Activated T-cell treated with anti-CD3 and anti-CD28 coated beads for 24 hours (primary cell): ENCODE measurements around the gene MADCAM1.

Source experiments
- DNase-seq: peaks from one replicate; pipeline ENCODE4 v3.0.0-alpha.2; 2020; ENCODE audit warnings: low read depth

MADCAM1 gene

DNA sequence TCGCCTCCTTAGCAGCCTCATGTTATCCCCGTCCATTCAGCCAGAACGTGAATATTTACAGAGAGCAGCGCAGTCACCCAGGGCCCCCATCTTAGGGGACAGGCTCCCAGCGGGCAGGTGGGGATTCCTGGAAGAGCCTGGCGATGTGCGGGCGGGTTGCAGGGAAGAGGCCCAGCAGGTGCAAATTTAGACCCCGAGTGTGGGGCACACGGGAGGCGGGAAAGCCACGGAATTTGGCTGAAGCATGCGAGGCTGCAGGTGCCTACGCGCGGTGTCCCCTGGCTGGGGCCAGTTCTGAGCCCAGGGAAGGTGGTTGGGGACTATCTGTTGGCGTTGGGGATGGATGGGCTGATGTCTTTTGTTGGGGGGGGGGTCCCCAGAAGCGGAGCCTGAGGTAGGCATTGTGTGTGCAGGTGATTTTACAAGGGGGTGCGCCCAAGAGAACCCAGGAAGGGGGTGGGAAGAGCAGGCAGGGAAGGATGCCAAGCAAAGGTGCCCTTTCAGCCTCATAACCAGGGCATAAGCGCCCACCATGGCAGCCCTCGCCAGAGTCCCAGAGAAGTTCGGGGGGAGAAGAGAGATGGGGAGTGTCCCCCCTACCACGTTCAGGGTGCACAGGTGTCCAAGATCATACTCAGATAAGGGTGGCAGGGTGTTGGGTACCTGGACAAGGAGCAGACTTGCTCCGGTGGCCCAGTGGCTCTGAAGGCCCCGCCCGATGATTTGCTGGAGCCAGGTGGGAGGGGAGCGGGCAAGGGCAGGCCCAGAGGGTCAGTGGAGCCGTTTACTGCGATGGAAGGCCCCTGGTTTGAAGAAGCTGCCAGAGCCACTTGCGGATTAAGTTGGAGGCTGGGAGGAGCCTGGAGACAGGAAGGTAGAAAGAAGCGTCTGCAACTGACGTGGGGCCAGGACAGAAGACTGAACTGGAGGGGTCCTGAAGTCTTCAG lies 12.2 kb downstream of the MADCAM1 start:
- DNase-seq: no peak

DNA sequence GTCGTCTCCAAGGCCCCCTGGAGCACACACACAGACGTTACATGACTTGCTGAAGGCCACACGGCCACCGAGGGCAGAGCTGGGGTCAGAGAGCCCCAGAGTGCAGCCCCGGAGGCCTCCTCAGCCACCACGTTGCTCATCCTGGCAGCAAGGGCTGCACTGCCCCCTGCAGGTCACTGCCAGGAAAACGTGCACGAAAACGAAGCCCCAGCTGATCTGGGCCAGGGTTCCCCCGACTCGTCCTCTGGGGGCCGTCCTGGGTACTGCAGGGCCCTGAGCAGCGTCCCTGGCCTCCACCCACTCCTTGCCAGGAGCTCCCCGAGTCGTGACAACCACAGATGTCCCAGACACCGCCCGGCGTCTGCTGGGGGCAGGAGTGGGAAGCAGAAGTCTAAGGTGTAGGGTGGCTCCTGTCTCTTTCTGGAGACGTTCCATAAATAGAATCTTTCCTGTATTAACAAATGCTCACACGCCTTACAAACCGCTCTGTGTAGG lies 14.4 kb downstream of the MADCAM1 start:
- peak; percentile 90 for DNase-seq

DNA sequence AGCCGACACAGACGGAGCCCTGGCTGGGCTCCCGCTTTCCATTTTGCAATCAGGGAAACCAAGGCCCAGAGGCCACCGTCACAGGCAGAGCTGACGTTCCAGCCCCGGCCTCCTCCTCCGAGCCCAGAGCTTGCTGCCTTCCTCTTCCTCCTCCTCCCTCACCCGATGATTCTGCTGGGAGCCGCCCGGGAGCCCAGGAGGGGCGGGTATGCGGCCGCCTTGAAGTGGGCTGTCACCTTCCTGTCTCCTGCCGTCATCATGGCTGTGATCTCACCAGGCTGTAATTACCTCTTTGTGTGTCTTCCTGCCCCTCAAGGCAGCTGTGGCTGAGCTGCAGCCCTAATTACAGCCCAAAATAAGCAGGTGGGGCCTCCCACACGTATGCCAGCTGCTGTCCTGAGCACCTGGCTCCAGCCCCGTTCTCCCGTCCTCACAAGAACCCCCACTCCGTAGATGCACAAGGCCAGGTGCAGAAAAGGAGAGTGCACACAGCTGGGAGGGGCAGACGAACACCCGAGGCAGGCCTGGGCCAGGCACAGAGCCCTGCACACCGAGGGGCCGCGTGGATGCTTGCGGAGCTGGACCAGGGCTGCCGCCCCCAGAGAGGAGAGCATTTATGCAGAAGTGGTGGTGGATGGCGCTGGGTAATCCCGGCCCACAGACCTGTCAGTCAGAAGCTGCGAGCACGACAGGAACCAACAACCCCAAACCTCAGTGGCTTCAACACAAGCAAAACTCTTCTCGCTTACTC lies 15.0 kb downstream of the MADCAM1 start:
- peak; percentile 66 for DNase-seq

DNA sequence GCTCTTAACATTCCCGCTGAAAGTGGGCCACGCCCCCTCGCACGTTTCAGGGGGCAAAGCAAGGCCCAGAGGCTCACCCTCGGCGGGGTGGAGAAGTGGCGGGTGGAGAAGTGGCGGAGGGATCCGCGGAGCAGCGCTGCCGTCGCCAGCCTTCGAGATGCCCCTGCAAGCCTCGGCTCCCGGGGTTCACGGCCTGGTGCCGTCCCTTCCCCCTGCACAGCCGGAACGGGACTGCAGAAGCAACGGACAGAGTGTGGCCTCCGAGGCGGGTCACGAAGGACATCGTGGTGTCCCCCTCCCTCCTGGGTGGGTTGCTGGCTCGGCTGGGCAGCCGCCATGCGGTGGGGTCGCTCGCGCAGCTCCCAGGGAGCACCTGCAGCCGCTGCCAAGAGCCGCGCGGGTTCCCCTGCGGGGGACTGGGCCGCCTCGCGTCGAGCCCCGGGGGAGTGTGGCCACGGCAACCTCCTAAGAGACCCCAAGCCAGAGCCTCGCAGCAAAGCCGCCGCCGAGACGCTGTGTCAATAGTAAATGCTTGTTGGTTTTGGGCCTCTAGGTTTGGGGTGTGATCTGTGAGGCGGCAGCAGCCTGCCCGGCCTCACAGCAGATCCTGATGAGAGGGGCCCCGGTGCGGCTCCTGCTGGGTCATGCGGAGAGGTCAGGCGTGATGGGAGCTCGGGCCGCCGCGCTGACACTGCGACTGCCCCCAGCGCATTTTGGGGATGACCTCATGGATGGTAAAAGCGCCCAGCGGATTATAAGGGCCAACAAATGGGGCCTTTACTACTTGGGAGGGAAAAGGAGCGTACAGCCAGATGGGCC lies 16.5 kb downstream of the MADCAM1 start:
- no peak for DNase-seq

DNA sequence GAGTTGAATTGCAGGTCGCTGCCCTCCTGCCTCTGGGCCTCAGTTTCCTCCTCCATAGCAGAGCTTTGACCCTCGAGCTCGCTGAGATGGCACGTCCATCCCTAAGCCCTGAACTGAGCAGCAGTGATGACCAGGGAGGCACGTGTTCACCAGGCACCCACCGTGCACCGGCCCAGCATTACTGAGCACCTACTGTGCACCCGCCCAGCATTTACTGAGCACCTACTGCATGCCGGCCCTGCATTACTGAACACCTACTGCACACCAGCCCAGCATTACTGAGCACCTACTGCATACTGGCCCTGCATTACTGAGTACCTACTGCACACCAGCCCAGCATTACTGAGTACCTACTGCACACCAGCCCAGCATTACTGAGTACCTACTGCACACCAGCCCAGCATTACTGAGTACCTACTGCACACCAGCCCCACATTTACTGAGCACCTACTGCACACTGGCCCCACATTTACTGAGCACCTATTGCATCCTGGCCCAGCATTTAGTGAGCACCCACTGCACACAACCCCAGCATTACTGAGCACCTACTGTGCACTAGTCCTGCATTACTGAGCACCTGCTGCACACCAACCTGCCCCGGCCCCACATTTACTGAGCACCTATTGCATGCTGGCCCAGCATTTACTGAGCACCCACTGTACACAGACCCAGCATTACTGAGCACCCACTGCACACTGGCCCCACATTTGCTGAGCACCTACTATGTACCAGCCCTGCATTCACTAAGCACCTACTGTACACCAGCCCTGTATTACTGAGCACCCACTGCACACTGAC lies 17.3 kb downstream of the MADCAM1 start:
- no peak for DNase-seq

DNA sequence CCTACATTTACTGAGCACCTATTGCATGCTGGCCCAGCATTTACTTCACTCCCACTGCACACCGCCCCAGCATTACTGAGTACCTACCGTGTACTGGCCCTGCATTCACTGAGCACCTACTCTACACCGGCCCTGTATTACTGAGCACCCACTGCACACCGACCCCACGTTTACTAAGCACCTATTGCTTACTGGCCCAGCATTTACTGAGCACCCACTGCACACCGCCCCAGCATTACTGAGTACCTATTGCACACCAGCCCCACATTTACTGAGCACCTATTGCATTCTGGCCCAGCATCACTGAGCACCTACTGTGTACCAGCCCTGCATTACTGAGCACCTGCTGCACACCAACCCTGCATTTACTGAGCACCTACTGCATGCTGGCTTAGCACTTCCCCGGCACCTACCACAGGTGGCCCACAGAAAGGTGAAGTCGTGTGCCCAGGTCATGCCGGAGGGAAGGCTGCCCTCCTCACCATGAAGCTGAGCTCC lies 17.9 kb downstream of the MADCAM1 start:
- DNase-seq: no peak

DNA sequence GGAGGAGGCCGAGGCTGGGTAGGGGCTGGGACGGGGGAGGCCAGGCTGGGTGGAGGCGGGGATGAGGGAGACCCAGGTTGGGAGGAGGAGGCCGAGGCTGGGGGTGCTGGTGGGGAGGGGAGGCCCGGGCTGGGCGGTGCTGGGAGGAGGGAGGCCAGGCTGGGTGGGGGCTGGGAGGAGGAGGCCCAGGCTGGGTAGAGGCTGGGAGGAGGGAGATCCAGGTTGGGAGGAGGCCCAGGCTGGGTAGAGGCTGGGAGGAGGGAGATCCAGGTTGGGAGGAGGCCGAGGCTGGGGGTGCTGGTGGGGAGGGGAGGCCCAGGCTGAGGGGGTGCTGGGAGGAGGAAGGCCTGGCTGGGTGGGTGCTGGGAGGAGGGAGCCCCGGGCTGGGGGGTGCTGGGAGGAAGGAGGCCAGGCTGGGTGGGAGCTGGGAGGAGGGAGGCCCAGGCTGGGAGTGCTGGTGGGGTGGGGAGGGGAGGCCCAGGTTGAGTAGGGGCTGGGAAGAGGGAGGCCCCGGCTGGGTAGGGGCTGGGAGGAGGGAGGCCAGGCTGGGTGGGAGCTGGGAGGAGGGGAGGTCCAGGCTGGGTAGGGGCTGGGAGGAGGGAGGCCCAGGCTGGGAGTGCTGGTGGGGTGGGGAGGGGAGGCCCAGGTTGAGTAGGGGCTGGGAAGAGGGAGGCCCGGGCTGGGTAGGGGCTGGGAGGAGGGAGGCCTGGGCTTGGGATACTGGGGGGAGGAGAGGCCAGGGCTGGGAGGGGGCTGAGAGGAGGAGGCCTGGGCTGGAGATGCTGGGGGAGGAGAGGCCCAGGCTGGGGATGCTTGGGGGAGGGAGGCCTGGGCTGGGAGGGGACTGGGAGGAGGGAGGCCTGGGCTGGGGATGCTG lies 21.7 kb downstream of the MADCAM1 start:
- no peak for DNase-seq

DNA sequence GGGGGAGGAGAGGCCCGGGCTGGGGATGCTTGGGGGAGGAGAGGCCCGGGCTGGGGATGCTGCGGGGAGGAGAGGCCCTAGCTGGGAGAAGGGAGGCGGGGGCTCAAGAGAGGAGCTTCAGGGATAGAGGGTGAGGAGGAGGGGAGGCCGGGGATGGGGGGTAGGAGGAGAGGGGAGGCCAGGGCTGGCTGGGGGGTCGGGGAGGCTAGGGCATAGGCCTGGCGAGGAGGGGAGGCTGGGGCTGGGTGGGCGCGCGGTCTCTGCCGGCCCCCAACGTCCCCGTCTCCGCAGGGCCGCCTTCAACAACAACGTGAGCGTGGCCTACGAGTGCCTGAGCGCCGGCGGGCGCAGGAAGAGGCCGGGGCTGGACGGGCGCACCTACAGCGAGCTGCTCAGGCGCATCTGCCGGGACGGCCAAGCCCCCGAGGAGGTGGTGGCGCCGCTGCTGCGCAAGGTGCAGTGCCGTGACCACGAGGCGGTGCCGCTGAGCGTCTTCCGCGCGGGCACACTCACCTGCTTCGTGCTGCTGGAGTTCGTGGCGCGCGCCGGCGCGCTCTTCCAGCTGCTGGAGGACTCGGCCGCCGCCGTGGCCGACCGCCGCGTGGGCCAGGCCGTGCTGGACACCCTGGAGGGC lies 22.4 kb downstream of the MADCAM1 start:
- peak; percentile 37 for DNase-seq

DNA sequence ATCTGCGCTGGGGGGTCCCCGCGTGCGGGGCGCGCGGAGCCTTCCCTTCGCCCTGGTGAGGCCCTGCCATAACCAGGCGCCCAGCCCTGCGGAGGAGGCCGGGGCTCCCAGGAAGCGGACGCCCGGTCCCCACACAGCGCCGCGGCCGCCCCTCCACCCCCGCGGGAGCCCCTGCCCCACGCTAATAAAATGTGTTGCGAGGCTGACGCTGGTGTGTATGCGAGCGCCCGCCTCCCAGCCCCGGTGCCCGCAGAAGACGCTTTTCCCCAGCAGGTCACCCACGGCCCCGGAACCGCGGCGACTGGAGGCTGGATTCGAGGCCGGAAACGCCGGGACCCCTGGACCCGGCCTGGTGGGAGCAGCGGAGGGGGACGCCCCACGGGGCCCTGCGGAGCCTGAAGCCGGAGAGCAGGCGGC lies 23.2 kb downstream of the MADCAM1 start:
- no peak for DNase-seq

DNA sequence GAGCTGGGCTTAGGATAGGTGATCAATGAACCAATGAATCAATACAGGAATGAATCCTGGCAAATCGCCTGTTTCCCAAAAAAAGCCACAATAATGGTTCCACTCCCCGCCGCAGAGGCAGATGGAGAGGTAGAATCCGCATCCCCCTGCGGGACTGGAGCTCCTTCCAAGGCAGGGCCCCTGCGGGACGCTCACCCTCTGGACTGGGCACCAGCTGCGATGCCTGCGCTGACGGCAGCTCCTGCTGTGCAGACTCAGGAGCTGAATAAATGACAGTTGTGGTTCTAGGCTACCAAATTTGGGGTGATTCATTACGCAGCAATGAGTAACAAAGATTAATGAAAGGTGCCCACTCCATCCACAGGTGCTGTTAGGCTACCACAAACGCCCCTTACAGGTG lies 26.4 kb downstream of the MADCAM1 start:
- DNase-seq: no peak

DNA sequence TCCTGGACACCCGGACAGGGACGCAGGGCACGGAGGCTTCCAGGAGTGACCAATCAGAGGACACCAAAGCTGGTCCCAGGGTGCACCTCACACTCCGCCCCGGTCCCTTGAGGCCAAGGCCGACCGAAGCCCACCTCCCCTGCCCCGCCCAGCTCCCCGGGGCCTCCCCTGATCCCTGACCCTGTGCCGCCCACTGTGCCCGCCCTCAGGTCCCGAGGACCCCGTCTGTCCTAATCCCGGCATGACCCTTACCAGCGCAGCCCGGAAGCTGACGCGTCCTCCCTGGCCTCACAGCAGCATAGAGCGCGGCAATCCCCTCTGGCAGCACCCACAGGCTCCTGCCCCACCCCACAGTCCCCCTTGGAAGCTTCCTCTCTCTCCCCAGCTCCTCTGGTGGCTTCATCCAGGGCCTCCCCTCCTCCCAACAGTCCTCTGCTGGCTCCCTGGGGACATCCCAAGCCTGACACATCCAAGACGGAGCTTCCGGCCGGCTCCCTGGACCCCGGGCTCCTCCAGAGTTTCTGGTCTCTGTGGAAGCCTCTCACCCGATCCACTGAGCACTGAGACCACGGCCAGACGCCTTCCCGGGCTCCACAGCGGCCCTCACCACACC lies 27.9 kb downstream of the MADCAM1 start:
- no peak for DNase-seq

DNA sequence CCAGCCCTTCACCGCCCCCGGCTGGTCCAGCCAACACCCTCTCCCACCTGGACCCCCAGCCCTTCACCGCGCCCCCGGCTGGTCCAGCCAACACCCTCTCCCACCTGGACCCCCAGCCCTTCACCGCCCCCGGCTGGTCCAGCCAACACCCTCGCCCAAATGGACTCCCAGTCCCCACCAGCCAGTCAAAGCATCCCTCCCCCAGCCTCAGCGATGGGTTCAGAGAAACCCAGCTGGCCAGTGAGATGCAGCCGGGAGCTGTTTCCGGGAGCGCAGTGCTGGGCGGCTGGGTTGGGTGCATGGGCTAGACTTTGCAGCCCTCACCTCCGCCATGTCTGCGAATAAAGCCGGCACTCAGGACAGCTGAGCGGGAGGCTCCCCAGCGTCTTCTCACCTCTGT lies 28.7 kb downstream of the MADCAM1 start:
- no peak for DNase-seq

DNA sequence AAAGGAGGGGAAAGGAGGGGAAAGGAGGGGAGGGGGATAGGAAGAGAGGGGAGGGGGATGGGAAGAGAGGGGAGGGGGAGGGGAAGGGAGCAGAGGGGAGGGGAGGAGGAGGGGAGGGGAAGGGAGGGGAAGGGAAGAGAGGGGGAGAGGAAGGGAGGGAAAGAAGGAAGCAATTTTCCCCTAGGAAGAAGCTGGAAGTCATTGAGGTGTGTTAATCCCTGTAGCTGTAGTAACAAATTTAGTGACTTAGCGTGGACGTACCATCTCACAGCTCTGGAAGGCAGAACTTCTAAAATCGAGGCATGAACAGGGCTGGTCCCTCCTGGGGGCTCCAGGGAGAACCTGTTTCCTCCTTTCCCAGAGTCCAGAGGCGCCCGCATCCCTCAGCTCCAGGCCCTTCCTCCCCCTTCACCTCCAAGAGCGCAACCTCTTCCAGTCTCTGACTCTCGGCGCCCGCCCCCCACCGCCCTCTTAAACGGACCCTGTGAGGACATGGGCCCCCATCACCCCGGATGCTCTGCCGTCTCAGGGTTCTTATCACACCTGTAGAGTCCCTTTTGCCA lies 29.7 kb downstream of the MADCAM1 start:
- no peak for DNase-seq

DNA sequence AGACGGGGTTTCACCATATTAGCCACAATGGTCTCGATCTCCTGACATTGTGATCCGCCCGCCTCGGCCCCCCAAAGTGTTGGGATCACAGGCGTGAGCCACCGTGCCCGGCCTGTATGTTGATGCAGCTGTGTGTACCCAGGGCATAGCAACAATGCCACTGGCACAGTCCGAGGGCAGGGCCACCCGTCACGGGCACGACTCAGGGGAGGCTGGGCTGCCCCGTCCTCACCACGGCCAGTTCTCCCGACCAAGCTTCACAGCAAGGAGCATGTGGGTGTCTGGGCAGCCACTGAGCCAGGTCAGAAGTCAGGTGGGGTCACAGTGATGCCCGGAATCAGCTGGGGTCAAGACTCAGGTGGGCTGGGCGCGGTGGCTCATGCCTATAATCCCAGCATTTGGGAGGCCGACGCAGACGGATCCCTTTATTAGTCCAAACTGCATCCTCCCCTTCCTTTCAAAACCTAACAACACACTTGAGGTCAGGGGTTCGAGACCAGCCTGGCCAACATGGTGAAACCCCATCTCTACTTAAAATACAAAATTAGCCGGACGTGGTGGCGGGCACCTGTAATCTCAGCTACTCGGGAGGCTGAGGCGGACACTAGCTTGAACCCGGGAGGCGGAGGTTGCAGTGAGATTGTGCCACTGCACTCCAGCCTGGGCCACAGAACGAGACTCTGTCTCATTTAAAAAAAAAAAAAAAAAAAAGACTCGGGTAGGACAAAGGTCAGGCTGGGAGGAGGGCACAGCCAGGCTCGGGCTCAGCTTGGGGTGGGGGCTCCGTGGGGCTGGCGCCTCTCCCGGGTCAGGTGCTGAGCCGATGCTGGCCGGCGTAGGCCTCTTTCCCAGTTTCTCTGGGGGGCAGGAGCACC lies 34.1 kb downstream of the MADCAM1 start:
- DNase-seq: no peak

DNA sequence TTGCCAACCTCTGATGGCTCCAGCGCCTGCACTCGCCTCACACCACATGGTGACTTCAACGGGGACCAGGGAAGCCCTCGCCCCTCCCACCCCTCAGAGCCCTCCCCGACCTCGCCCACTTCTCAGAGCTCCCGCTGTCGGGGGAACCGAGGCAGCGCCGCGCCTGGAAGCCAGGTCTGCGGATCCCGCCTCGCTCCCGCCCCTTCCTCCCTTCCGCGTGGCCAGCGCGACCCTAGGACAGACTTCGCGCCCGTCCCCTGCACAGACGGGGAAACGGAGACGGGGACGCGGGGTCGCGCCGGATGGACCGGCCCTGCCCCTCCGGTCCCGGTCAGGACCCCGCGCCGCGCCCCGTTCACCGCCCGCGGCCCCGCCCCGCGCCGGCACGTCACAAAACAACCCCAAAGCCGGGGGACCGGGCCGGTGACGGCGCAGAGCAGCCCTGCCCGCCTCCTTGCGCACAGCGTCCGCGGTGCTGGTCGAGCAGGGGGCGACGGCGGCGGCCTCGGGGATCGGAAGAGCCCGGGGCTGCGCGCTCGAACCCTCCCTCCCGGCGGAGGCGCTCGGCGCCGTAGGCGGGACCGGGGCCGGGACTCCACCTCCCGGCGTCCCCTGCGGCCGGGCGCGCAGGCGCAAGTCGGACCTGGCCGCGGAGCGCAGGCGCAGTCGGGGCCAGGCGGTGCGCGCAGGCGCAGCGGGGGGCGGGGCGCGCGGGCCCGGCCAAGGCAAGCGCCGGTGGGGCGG lies 34.9 kb downstream of the MADCAM1 start:
- peak; percentile 88 for DNase-seq

DNA sequence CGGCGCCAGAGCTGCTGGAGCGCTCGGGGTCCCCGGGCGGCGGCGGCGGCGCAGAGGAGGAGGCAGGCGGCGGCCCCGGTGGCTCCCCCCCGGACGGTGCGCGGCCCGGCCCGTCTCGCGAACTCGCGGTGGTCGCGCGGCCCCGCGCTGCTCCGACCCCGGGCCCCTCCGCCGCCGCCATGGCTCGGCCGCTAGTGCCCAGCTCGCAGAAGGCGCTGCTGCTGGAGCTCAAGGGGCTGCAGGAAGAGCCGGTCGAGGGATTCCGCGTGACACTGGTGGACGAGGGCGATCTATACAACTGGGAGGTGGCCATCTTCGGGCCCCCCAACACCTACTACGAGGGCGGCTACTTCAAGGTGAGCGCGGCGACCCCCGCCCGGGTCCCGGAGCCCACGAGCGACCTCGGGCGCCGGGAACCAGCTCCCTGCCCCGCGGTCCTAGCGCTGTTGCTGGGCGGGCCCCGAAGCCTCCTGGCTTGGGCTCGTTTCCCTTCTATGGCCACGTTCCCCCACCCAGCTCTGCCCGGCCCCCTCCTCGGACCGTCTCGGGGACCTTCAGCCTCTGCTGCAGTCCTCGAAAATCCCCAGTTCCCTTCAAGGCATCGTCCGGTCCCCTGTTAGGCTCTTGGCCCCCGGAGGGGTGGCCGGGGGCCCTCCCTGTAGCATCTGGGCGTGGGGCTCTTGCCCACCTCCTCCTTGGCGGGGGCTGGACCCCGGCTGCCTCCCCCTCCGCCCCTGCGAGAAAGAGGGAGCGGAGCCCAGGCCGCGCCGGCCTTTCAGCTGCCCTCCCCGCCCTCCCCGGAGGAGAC lies 35.7 kb downstream of the MADCAM1 start, which contains the start of gene CDC34:
CDC34 (plus strand) TSS at position 8 of the 808 bp plus-strand sequence; CDS start at position 180, 172 bp downstream.
- no peak for DNase-seq
